Muscle of back (tissue), 11 donors: ENCODE data around the gene RNF166. TPM values are rescaled to one million over a fixed set of nuclear protein-coding genes. Genes with fewer than 3 reads are reported as not detected.

Source experiments
- DNase-seq, 3 donors: peaks; one replicate each; pipeline versions ENCODE4 v3.0.0 to v3.0.0-alpha.2; 2013
- polyA plus RNA-seq, 10 donors: library from polyadenylated mRNA; unstranded; fragments of 120-200 nt; gene quantifications; one replicate each; pipeline ENCODE4 v1.2.1, GENCODE V29; 2013; ENCODE audit not compliant: insufficient read length in 10 of 10

Gene RNF166
- polyA plus RNA-seq, 10 donors, result 13.0 to 23.0 (median 15.6) TPM

- DNase-seq, result no peak
These were observed 52.4 kb downstream of the RNF166 start for GRCh38 chr16:88653596-88654362.

GRCh38 chr16:88653101-88653500 is 53.1 kb downstream of the RNF166 start:
- no peak for DNase-seq

GRCh38 chr16:88652762-88653063 is 53.5 kb downstream of the RNF166 start:
- DNase-seq, result no peak

- DNase-seq, result no peak
These were observed 54.0 kb downstream of the RNF166 start for GRCh38 chr16:88651989-88652761.

- peak in 1 of 3 donors; percentile 53 for DNase-seq
These were observed 54.8 kb downstream of the RNF166 start for GRCh38 chr16:88651276-88651988.

- peak in 1 of 3 donors; percentile 78 for DNase-seq
These were observed 55.4 kb downstream of the RNF166 start, which contains the start of gene CYBA for GRCh38 chr16:88650749-88651275. Gene CYBA (minus strand): TSS chr16:88651053. CDS start chr16:88651013, 40 bp downstream.

GRCh38 chr16:88649924-88650748 is 56.1 kb downstream of the RNF166 start:
- DNase-seq, result peak in 1 of 3 donors; percentile 75

- no peak for DNase-seq
These were observed 56.8 kb downstream of the RNF166 start for GRCh38 chr16:88649195-88649923.

- no peak for DNase-seq
These were observed 58.8 kb downstream of the RNF166 start for GRCh38 chr16:88647178-88648070.

Other genes starting within 250 kb of the RNF166 start
- 10 to 100 TPM; 23.3 to 33.1 (median 28.0) TPM for gene ZC3H18, start 136.0 kb downstream of the RNF166 start, polyA plus RNA-seq
- not detected for gene IL17C, start 67.8 kb downstream of the RNF166 start, polyA plus RNA-seq
- 10 to 100 TPM; 19.4 to 59.7 (median 34.6) TPM for gene CYBA, start 55.4 kb downstream of the RNF166 start, polyA plus RNA-seq
- gene MVD, start 43.3 kb downstream of the RNF166 start, polyA plus RNA-seq, result 10 to 100 TPM; 19.4 to 38.9 (median 26.3) TPM
- gene SNAI3, start 19.9 kb downstream of the RNF166 start, polyA plus RNA-seq, result 1 to 10 TPM; 4.5 to 8.5 (median 6.1) TPM
- 10 to 100 TPM in 8 of 10 donors, 1 to 10 TPM in 2; 8.2 to 15.7 (median 11.8) TPM for gene CTU2, start 95 bp upstream of the RNF166 start, polyA plus RNA-seq
- 10 to 100 TPM; 36.6 to 61.8 (median 55.6) TPM for gene PIEZO1, start 78.8 kb upstream of the RNF166 start, polyA plus RNA-seq
- gene CDT1, start 97.4 kb upstream of the RNF166 start, polyA plus RNA-seq, result 10 to 100 TPM in 1 of 10 donors, 1 to 10 TPM in 9; 2.9 to 18.6 (median 8.1) TPM
- 10 to 100 TPM; 47.8 to 75.0 (median 62.4) TPM for gene APRT, start 105.5 kb upstream of the RNF166 start, polyA plus RNA-seq
- 10 to 100 TPM; 13.1 to 23.5 (median 17.2) TPM for gene GALNS, start 150.5 kb upstream of the RNF166 start, polyA plus RNA-seq
- gene TRAPPC2L, start 150.7 kb upstream of the RNF166 start, polyA plus RNA-seq, result 10 to 100 TPM; 45.8 to 61.5 (median 53.5) TPM
- gene PABPN1L, start 160.3 kb upstream of the RNF166 start, polyA plus RNA-seq, result under 1 TPM in 1 of 10 donors, not detected in 9; 0.20 TPM